Psoas muscle (tissue), 8 donors: Measurements from ENCODE around the gene AKIP1. TPM values are rescaled to one million over a fixed set of nuclear protein-coding genes. Genes with fewer than 3 reads are reported as not detected.

Experiments used
- ATAC-seq, 4 donors: fragments of 200-7000 bp; cut with Tn5 transposase; one replicate each; pipeline ENCODE4 v1.9.1; 2020; ENCODE audit warnings: moderate library complexity in 3 of 4, mild to moderate bottlenecking in 2 of 4
- DNase-seq, 2 donors: peaks; one replicate each; pipeline ENCODE4 v3.0.0-alpha.2; 2020
- H3K27ac ChIP-seq: fragments of 200-600 bp; one replicate; pipeline ENCODE4 v1.8.0; 2022
- H3K27me3 ChIP-seq, 3 donors: fragments of 200-600 bp in 1 of 3; one replicate each; pipeline versions ENCODE4 v1.6.1 to v1.8.0; 2013 to 2022; ENCODE audit warnings: low read length in 2 of 3, mild to moderate bottlenecking in 2 of 3, moderate library complexity in 1 of 3; ENCODE audit not compliant: insufficient read depth in 3 of 3
- H3K36me3 ChIP-seq, 2 donors: fragments of 200-600 bp in 1 of 2; one replicate each; pipeline versions ENCODE4 v1.6.1 to v1.8.0; 2013 to 2022; ENCODE audit warnings: low read depth in 1 of 2, mild to moderate bottlenecking in 1 of 2, moderate library complexity in 1 of 2; ENCODE audit not compliant: insufficient read depth in 1 of 2
- H3K4me1 ChIP-seq: fragments of 200-600 bp; one replicate; pipeline ENCODE4 v1.8.0; 2022
- H3K4me3 ChIP-seq: fragments of 200-600 bp; one replicate; pipeline ENCODE4 v1.8.0; 2022; ENCODE audit warnings: mild to moderate bottlenecking
- H3K9me3 ChIP-seq: fragments of 200-600 bp; one replicate; pipeline ENCODE4 v1.8.0; 2022
- WGBS, 3 donors: extraction: QIAGEN DNeasy Blood & Tissue Kit; methylation state at CpG; one replicate each; pipeline versions ENCODE4 v1.1.6 to v1.1.7; 2013; 5-methylcytosine and 5-hydroxymethylcytosine counted together
- intact Hi-C, 2 donors: fragments of 100-400 bp; cut with DNase I; formaldehyde crosslinking; loops; one replicate each; pipeline versions ENCODE4 v1.11.0 to v1.14.2; 2022
- polyA plus RNA-seq, 3 donors: library from polyadenylated mRNA; stranded (reverse); fragments of 200-250 nt; gene quantifications; one replicate each; pipeline ENCODE4 v1.2.3, GENCODE V29; 2013
- total RNA-seq, 4 donors: library from RNA; stranded (reverse); fragmentation: NEBNext Ultra II Directional in 2 of 4; extraction: Animal tissue kit (Norgen Biotek cat#: 25700) in 2 of 4; gene quantifications; one replicate each; pipeline versions ENCODE4 v1.2.1 to v1.2.4, GENCODE V29; 2021 to 2023
- TF ChIP-seq, protein P1 (sequence below): fragments of 200-600 bp; IDR thresholded peaks from one replicate; pipeline ENCODE4 v1.8.0; 2022; ENCODE audit warnings: antibody characterized with exemption
- donor health status: healthy with polysubstance abuse.
- donor health status: DM: no; HTN: no; CAD: no; lungs with moderate emphysema.
- donor health status: Bipolar disorder and iron deficiency.
- donor health status: healthy.
- donor health status: DM: yes; HTN: yes; CAD: no.
- donor health status: DM: no; HTN: no; CAD: no.
- donor health status: DM: no; HTN: no; CAD: no.
- donor health status: DM: yes; HTN: yes; CAD: no.

The AKIP1 gene
- total and polyA plus RNA-seq, 7 donors, result 11.3 to 30.2 (median 18.8) TPM

DNA sequence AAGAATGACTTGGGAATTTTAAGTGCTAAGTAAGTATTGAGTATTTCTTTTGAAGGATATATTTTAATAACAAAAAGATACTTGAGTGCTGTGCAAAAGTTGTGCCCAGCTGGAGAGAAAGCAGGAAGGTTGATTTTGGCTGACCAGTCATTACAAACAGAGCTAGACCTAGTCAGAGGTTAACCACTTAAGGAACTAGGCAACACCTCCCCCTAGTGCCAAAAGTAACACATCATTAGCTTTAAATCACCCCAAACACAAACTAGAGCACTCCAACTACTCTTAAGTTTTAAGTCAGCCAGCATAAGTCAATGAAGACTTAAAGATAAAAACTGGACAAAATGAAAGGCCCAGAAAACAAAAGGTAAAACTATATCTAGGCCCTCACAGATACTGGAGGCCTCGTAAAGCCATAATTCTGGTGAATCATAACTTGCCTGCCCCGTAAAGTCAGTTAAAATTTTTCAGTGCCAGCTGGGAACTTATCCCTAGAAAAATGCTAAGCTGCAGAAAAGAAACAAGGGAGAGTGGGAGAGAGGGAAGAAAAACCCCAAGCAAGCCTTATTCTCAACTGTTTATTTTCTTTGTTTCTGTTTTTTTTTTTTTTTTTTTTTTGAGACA is 48.7 kb downstream of the AKIP1 start:
- DNase-seq, result no peak
- Histone ChIP-seq H3K36me3 (peaks cover 0 to 45% of the 10 kb centered on the region in 2 donors), H3K9me3 (no peaks in the 10 kb centered on the region), H3K4me1 (peaks cover 33% of the 10 kb centered on the region), H3K27me3 (no peaks in the 10 kb centered on the region), H3K4me3 (peak overlapping the region; percentile 1), H3K27ac (peak overlapping the region; percentile 14)
- WGBS, 3 donors, result 19 to 55% (median 48%) methylated on average over 2 of the region's 2 CpGs
- intact Hi-C loops, result loop anchor here in 1 of 2 donors (5.0 to 10.0 kb wide), 2 partner anchors 145 to 272 kb away; a partner anchor contains a TSS
- TF ChIP-seq, protein P1, sequence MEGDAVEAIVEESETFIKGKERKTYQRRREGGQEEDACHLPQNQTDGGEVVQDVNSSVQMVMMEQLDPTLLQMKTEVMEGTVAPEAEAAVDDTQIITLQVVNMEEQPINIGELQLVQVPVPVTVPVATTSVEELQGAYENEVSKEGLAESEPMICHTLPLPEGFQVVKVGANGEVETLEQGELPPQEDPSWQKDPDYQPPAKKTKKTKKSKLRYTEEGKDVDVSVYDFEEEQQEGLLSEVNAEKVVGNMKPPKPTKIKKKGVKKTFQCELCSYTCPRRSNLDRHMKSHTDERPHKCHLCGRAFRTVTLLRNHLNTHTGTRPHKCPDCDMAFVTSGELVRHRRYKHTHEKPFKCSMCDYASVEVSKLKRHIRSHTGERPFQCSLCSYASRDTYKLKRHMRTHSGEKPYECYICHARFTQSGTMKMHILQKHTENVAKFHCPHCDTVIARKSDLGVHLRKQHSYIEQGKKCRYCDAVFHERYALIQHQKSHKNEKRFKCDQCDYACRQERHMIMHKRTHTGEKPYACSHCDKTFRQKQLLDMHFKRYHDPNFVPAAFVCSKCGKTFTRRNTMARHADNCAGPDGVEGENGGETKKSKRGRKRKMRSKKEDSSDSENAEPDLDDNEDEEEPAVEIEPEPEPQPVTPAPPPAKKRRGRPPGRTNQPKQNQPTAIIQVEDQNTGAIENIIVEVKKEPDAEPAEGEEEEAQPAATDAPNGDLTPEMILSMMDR, result peak; percentile 56
- ATAC-seq, result peak in 2 of 4 donors; percentile 26 to 44

DNA sequence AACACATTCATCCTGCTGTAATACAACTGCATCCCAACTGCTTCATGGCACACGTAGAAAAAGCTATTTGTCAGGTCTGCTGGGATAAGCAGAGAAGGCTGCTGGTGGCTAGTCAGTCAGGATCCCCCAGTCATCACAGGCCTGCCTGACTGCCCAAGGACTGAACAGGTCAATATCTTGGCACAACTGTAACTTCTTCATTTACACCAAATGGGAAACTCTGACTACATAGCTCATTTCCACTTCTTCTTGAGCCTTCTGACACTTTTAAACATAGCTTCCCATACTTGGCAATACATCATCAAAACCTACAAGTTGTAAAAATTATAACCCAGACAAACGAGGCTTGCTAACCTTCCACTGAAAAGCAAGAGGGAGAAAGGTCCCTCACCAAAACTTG is 50.4 kb downstream of the AKIP1 start:
- Histone ChIP-seq H3K36me3 (peaks cover 0 to 29% of the 10 kb centered on the region in 2 donors), H3K4me1 (peaks cover 44% of the 10 kb centered on the region), H3K27me3 (no peaks in the 10 kb centered on the region), H3K9me3 (no peaks in the 10 kb centered on the region), H3K4me3 (no peak overlapping the region), H3K27ac (no peak overlapping the region)
- ATAC-seq (no peak), DNase-seq (no peak)
- TF ChIP-seq, protein P1, result no peak
- WGBS, 3 donors, result 45 to 73% (median 50%) methylated on average over 2 of the region's 2 CpGs
- intact Hi-C loops, result loop anchor here in 1 of 2 donors (5.0 to 10.0 kb wide), 2 partner anchors 147 to 274 kb away; a partner anchor contains a TSS

DNA sequence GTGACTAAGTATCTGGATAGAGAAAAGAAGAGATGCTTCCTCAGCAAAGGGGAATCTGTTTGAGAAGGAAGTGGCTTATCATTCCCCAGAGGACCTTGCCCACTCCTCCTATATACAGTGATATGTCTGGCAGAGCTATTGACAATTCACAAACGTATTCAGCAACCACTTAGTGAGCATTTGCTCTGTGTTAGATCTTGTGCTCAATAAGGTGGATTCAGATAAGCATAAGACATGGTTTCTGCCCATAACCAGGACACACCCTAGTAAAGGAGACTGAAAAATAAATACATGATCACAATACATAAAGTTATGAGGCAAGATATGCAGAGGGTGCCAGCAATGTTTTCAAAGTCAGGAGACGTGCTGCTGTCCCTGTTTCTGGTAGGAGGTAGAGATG is 51.9 kb downstream of the AKIP1 start:
- TF ChIP-seq, protein P1, result no peak
- 11 to 28% (median 20%) methylated on average over 2 of the region's 2 CpGs for WGBS, 3 donors
- ATAC-seq, result no peak
- H3K4me1 ChIP-seq, result peaks cover 44% of the 10 kb centered on the region
- H3K27me3 ChIP-seq, result no peaks in the 10 kb centered on the region
- intact Hi-C loops, result loop anchor here in 1 of 2 donors (5.0 to 10.0 kb wide), 2 partner anchors 148 to 276 kb away; a partner anchor contains a TSS
- H3K36me3 ChIP-seq, result peaks cover 6 to 33% of the 10 kb centered on the region in 2 donors
- no peaks in the 10 kb centered on the region for H3K9me3 ChIP-seq
- DNase-seq, result no peak
- H3K4me3 ChIP-seq, result peak overlapping the region; percentile 86
- peak overlapping the region; percentile 98 for H3K27ac ChIP-seq

DNA sequence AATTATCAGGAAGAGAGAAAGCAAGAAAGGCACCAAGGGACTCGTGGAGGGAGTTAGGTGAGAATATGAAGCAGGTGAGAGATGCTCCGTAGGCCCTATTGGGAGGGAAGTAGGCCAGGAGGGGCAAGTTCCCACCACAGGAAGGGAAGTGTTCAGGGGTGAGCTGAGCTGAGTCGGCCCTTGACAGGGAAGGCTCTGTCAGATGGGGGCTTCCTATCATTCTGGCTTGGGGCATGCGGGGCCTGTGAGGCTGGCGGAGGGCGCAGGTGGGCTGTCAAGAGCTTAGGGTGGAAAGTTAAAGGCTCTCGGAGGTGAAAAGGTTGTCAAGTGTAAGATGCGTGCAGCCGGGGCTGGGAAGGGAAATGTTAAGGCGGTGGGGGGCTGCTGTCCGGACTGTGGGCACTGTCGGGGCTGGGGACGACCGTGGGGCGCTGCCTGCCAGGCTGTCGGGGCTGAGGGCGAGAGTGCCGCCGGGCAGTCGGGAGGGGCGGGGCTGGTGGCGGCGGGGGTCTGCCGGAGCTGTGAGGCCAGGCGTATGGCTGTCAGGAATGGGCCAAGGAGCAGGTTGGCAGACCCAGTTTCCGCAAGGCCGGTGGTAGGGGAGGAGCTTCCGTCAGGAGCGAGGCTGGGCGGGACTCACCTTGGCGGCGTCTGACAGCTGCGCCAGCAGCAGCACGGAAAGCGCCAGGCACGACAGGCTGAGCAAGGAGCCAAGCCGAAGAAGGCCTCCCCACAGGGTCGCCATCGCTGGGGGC is 52.8 kb downstream of the AKIP1 start:
- DNase-seq (peak; percentile 79 to 88), ATAC-seq (peak; percentile 77 to 81 (median 78))
- H3K9me3 ChIP-seq, result no peaks in the 10 kb centered on the region
- no peaks in the 10 kb centered on the region for H3K27me3 ChIP-seq
- intact Hi-C loops, result loop anchor here (2.0 to 10.0 kb wide), 3 partner anchors 149 to 281 kb away; partner anchors contain the start of genes RPL27A (in 1 of the 2) and TRIM66 (in 1 of the 2)
- TF ChIP-seq, protein P1, result no peak
- peaks cover 43% of the 10 kb centered on the region for H3K4me1 ChIP-seq
- H3K36me3 ChIP-seq, result peaks cover 6 to 42% of the 10 kb centered on the region in 2 donors
- H3K27ac ChIP-seq, result peak overlapping the region; percentile 98
- 2 to 3% (median 2%) methylated on average over 33 to 39 of the region's 39 CpGs for WGBS, 3 donors
- H3K4me3 ChIP-seq, result peak overlapping the region; percentile 86
